Measurements from ENCODE around the gene TMEM176A.

Gene TMEM176A

GRCh38 chr7:150818971-150819370 is 18.4 kb downstream of the TMEM176A start:
- DNase-seq, result no peak

GRCh38 chr7:150820148-150820547 is 19.6 kb downstream of the TMEM176A start:
- no peak for DNase-seq

GRCh38 chr7:150820578-150821198 is 20.1 kb downstream of the TMEM176A start:
- no peak for DNase-seq

GRCh38 chr7:150823043-150823442 is 22.5 kb downstream of the TMEM176A start:
- DNase-seq, result no peak

- no peak for DNase-seq
Observed at GRCh38 chr7:150823484-150824126, 23.0 kb downstream of the TMEM176A start.

GRCh38 chr7:150824379-150825177 is 24.0 kb downstream of the TMEM176A start:
- no peak for DNase-seq

GRCh38 chr7:150826061-150826849 is 25.7 kb downstream of the TMEM176A start:
- no peak for DNase-seq

GRCh38 chr7:150828384-150828783 is 27.8 kb downstream of the TMEM176A start:
- no peak for DNase-seq

GRCh38 chr7:150829426-150829825 is 28.9 kb downstream of the TMEM176A start:
- no peak for DNase-seq

- DNase-seq, result no peak
Observed at GRCh38 chr7:150830937-150831336, 30.4 kb downstream of the TMEM176A start.

- DNase-seq, result no peak
Observed at GRCh38 chr7:150831851-150832250, 31.3 kb downstream of the TMEM176A start.

GRCh38 chr7:150835019-150835418 is 34.5 kb downstream of the TMEM176A start:
- no peak for DNase-seq

- DNase-seq, result no peak
Observed at GRCh38 chr7:150835702-150836280, 35.2 kb downstream of the TMEM176A start.

GRCh38 chr7:150838965-150839650 is 38.5 kb downstream of the TMEM176A start:
- DNase-seq, result no peak

GRCh38 chr7:150842018-150842417 is 41.4 kb downstream of the TMEM176A start:
- no peak for DNase-seq

- no peak for DNase-seq
Observed at GRCh38 chr7:150842716-150843115, 42.1 kb downstream of the TMEM176A start.

- peak in 23 of 56 donors; percentile 2 to 67 (median 25) for DNase-seq
Observed at GRCh38 chr7:150845421-150845861, 44.9 kb downstream of the TMEM176A start.

GRCh38 chr7:150846291-150847115 is 45.9 kb downstream of the TMEM176A start:
- no peak for DNase-seq

- no peak for DNase-seq
Observed at GRCh38 chr7:150847536-150847935, 47.0 kb downstream of the TMEM176A start.

- no peak for DNase-seq
Observed at GRCh38 chr7:150848111-150848510, 47.5 kb downstream of the TMEM176A start.
